GM12872 (cell line): ENCODE data around the gene ABCB8.

Experiments used
- CTCF ChIP-seq: IDR thresholded peaks from 3 replicates; pipeline ENCODE4 v1.5.1; 2011; ENCODE audit warnings: low read depth, mild to moderate bottlenecking, low read length, moderate library complexity; ENCODE audit not compliant: insufficient read depth

The ABCB8 gene

GRCh38 chr7:151025924-151026671 is 2.2 kb upstream of the ABCB8 start:
- no peak for TF ChIP-seq CTCF

- TF ChIP-seq CTCF: no peak
These were observed 775 bp downstream of the ABCB8 start for GRCh38 chr7:151028948-151029501.

- TF ChIP-seq CTCF: no peak
These were observed 2.8 kb downstream of the ABCB8 start for GRCh38 chr7:151031011-151031410.

GRCh38 chr7:151032936-151033863 is 5.0 kb downstream of the ABCB8 start:
- TF ChIP-seq CTCF: no peak

- no peak for TF ChIP-seq CTCF
These were observed 5.6 kb downstream of the ABCB8 start for GRCh38 chr7:151033864-151034249.

GRCh38 chr7:151034312-151035025 is 6.2 kb downstream of the ABCB8 start:
- TF ChIP-seq CTCF: no peak
